BJ (cell line): ENCODE measurements around the gene C14orf132. TPM values are rescaled to one million over a fixed set of nuclear protein-coding genes. Genes with fewer than 3 reads are reported as not detected.

Experiments used
- CTCF ChIA-PET: fragments of 350-600 bp; formaldehyde crosslinking; extraction: SDS; loops from one replicate; lab custom pipeline; 2021; ENCODE audit warnings: antibody characterized with exemption, inconsistent platforms; lab: Yijun Ruan, JAX
- POLR2A ChIA-PET: fragments of 300-600 bp; sonication (Branson Sonifier 250); formaldehyde crosslinking; extraction: SDS; loops from one replicate; lab custom pipeline; 2021; ENCODE audit warnings: antibody characterized with exemption; lab: Charles Lee
- DNase-seq: peaks from one replicate; pipeline ENCODE4 v3.0.0-alpha.2; 2011; ENCODE audit warnings: low read depth
- H3K27me3 ChIP-seq: 2 replicates; pipeline ENCODE4 v1.6.0; 2011; ENCODE audit warnings: low read length; ENCODE audit not compliant: control insufficient read depth, insufficient read depth
- H3K36me3 ChIP-seq: 2 replicates; pipeline ENCODE4 v1.5.1; 2011; ENCODE audit warnings: low read length; ENCODE audit not compliant: control insufficient read depth, insufficient read depth
- H3K4me3 ChIP-seq: 2 replicates; pipeline ENCODE4 v1.5.1; 2011; ENCODE audit warnings: low read depth, mild to moderate bottlenecking, control low read depth, low read length
- CTCF ChIP-seq: IDR thresholded peaks from 2 replicates; pipeline ENCODE4 v1.5.1; 2011; ENCODE audit warnings: low read depth, mild to moderate bottlenecking, control low read depth, inconsistent platforms, low read length, moderate library complexity; ENCODE audit not compliant: insufficient read depth
- polyA plus RNA-seq: library from polyadenylated mRNA; depleted of rRNA; stranded (reverse); fragments of >200 nt; gene quantifications from 2 replicates; pipeline ENCODE4 v1.2.3, GENCODE V29; 2011

Gene C14orf132
- polyA plus RNA-seq, 1 experiment: 13.2 TPM

- peaks cover 7% of the 10 kb centered on the region for H3K27me3 ChIP-seq
- peak; percentile 42 for TF ChIP-seq CTCF
- DNase-seq: no peak
- ChIA-PET POLR2A (interaction anchor here (0.6 kb wide), 1 partner anchor 31 kb away, joined by 4 read pairs; no protein-coding TSS in a partner anchor), CTCF (interaction anchor here (0.6 to 1.7 kb wide), 10 partner anchors 9 to 553 kb away, joined by 3 to 11 read pairs (median 4); no protein-coding TSS in a partner anchor)
- H3K4me3 ChIP-seq: peak overlapping the region; percentile 96
- H3K36me3 ChIP-seq: peaks cover 3% of the 10 kb centered on the region
Observed at GRCh38 chr14:96039633-96040311, 610 bp downstream of the C14orf132 start.

- POLR2A ChIA-PET: no interaction called here
- no peak for TF ChIP-seq CTCF
Observed at GRCh38 chr14:96040828-96041371, 1.7 kb downstream of the C14orf132 start.

GRCh38 chr14:96042248-96042930 is 3.2 kb downstream of the C14orf132 start:
- TF ChIP-seq CTCF: no peak
- Histone ChIP-seq H3K36me3 (peaks cover 3% of the 10 kb centered on the region), H3K27me3 (peaks cover 5% of the 10 kb centered on the region), H3K4me3 (no peak overlapping the region)
- CTCF ChIA-PET: interaction anchor here (0.9 to 2.1 kb wide), 3 partner anchors 9 to 56 kb away, joined by 3 to 8 read pairs (median 7); no protein-coding TSS in a partner anchor
- peak; percentile 38 for DNase-seq
- POLR2A ChIA-PET: interaction anchor here (0.6 kb wide), 1 partner anchor 548 kb away, joined by 4 read pairs; no protein-coding TSS in a partner anchor

More at GRCh38 chr14:96040828-96041371, 1.7 kb downstream of the C14orf132 start:
- peaks cover 3% of the 10 kb centered on the region for H3K36me3 ChIP-seq
- no peak for DNase-seq
- H3K4me3 ChIP-seq: peak overlapping the region; percentile 96
- CTCF ChIA-PET: interaction anchor here (1.1 to 2.1 kb wide), 6 partner anchors 8 to 235 kb away, joined by 3 to 11 read pairs (median 8); no protein-coding TSS in a partner anchor
- peaks cover 7% of the 10 kb centered on the region for H3K27me3 ChIP-seq

- ChIA-PET POLR2A (no interaction called here), CTCF (interaction anchor here (0.7 to 2.4 kb wide), 2 partner anchors 52 to 1815 kb away, joined by 3 to 8 read pairs; no protein-coding TSS in a partner anchor)
- Histone ChIP-seq H3K27me3 (no peaks in the 10 kb centered on the region), H3K4me3 (no peak overlapping the region), H3K36me3 (peaks cover 3% of the 10 kb centered on the region)
- DNase-seq: no peak
- TF ChIP-seq CTCF: no peak
Observed at GRCh38 chr14:96046630-96047029, 7.5 kb downstream of the C14orf132 start.

GRCh38 chr14:96047101-96047500 is 7.9 kb downstream of the C14orf132 start:
- DNase-seq: no peak
- Histone ChIP-seq H3K27me3 (no peaks in the 10 kb centered on the region), H3K36me3 (peaks cover 5% of the 10 kb centered on the region), H3K4me3 (no peak overlapping the region)
- no peak for TF ChIP-seq CTCF
- POLR2A ChIA-PET: no interaction called here
- CTCF ChIA-PET: interaction anchor here (0.7 to 2.4 kb wide), 2 partner anchors 51 to 1815 kb away, joined by 3 to 8 read pairs; no protein-coding TSS in a partner anchor
